Ovary (tissue), 3 donors: ENCODE results near the gene PASK.

Experiments
- CTCF ChIP-seq, 3 donors: fragments of 450-650 bp in 2 of 3; fragments of 200-600 bp in 1 of 3; IDR thresholded peaks; one replicate each; pipeline versions ENCODE4 v1.5.1 to v1.8.0; 2016 to 2022; ENCODE audit warnings: antibody characterized with exemption in 3 of 3, mild to moderate bottlenecking in 1 of 3
- EP300 ChIP-seq: sonication (generic); formaldehyde crosslinking; IDR thresholded peaks from one replicate; pipeline ENCODE4 v1.6.1; 2017; ENCODE audit warnings: antibody characterized with exemption
- POLR2A ChIP-seq: fragments of 450-650 bp; IDR thresholded peaks from one replicate; pipeline ENCODE4 v1.6.1; 2017; ENCODE audit warnings: antibody characterized with exemption, mild to moderate bottlenecking, moderate library complexity
- donor health status: DM: no; HTN: no; CAD: no.

GRCh38 chr2:241158546-241158900, 9.3 kb upstream of the PASK start:
- TF ChIP-seq CTCF (IDR thresholded peaks at IDR 0.05), result no peak
- TF ChIP-seq POLR2A, result no peak
- no peak for TF ChIP-seq EP300
